Skeletal muscle satellite cell (primary cell): ENCODE results near the gene ZNF346. TPM values are rescaled to one million over a fixed set of nuclear protein-coding genes. Genes with fewer than 3 reads are reported as not detected.
A peak's percentile ranks its signal among the peaks of the same experiment; 100 is the strongest.
"Not testable (repeated sequence)": the region's sequence is repeated elsewhere in the genome, so short reads cannot be mapped to it uniquely, and the experiment has no call there.

Source experiments
- H3K27me3 ChIP-seq: 2 replicates; pipeline ENCODE4 v1.7.0; 2013; ENCODE audit warnings: low read length; ENCODE audit not compliant: control insufficient read depth, insufficient read depth
- H3K36me3 ChIP-seq: 2 replicates; pipeline ENCODE4 v1.7.0; 2013; ENCODE audit warnings: mild to moderate bottlenecking, control low read depth, low read length; ENCODE audit not compliant: insufficient read depth
- H3K4me1 ChIP-seq: 2 replicates; pipeline ENCODE4 v1.7.0; 2013; ENCODE audit warnings: low read length; ENCODE audit not compliant: control insufficient read depth, insufficient read depth
- H3K4me2 ChIP-seq: 2 replicates; pipeline ENCODE4 v1.7.0; 2013; ENCODE audit warnings: mild to moderate bottlenecking, low read length
- H3K4me3 ChIP-seq: 2 replicates; pipeline ENCODE4 v1.7.0; 2013; ENCODE audit warnings: low read length
- H3K9ac ChIP-seq: 2 replicates; pipeline ENCODE4 v1.7.0; 2013; ENCODE audit warnings: mild to moderate bottlenecking, low read depth, low read length, moderate library complexity
- H3K9me3 ChIP-seq: replicated peaks from 2 replicates; pipeline ENCODE4 v1.7.0; 2013; ENCODE audit warnings: mild to moderate bottlenecking, control low read depth, low read length
- total RNA-seq: library from RNA; depleted of rRNA; stranded (reverse); fragments of >200 nt; gene quantifications from 2 replicates; pipeline ENCODE4 v1.2.3, GENCODE V29; 2012; rRNA removed

The ZNF346 gene, protein sequence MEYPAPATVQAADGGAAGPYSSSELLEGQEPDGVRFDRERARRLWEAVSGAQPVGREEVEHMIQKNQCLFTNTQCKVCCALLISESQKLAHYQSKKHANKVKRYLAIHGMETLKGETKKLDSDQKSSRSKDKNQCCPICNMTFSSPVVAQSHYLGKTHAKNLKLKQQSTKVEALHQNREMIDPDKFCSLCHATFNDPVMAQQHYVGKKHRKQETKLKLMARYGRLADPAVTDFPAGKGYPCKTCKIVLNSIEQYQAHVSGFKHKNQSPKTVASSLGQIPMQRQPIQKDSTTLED
- 11.9 and 12.7 TPM in 2 replicates for total RNA-seq

DNA sequence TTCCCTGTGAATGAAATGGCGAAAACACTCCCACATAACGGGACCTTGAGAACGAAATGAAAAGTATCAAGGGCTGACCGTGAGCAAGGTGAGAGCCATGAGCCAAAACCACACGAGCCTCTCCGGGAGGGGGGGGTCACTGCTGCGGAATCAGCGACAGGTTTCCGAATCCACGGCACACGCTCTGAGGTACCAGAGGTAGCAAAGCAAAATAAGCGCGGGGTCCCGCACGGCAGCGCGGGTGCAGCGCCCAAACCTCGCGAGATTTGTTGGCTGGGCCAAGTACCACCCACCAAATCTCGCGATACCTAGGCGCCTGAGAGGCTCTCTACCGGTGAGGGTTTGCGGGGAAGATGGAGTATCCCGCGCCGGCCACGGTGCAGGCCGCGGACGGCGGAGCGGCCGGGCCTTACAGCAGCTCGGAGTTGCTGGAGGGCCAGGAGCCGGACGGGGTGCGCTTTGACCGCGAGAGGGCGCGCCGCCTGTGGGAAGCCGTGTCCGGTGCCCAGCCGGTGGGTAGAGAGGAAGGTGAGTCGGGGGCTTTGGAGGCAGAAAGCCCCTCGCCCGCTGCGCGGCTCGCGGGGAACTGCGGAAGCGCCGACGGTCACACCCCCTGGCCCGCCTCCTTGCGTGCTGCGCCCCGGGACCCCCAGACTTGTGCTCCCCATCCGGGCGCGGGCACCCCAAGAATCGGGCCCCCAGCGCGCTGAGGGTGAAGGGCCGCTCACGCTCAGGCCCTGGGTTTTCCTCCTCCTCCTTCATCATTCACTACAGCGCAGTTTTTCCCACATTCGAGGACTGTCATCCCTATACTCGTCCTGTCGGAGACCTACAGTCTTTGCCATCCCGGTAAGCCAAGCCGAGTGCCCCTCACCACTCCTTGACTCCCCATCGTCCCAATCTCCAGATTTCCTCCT lies at the start of gene ZNF346:
ZNF346 (plus strand) TSS at position 311 of the 917 bp plus-strand sequence; CDS start at position 354, 43 bp downstream.
- Histone ChIP-seq H3K9me3 (no peaks in the 10 kb centered on the region), H3K36me3 (no peaks in the 10 kb centered on the region), H3K4me3 (peak within 1 kb of the TSS; percentile 86), H3K27me3 (no peaks in the 10 kb centered on the region), H3K4me1 (peaks cover 9% of the 10 kb centered on the region), H3K9ac (peak within 1 kb of the TSS; percentile 96), H3K4me2 (peak within 1 kb of the TSS; percentile 91)

GRCh38 chr5:176979669-176980068 lies 42.8 kb upstream of the ZNF346 start:
- Histone ChIP-seq H3K4me3 (no peak overlapping the region), H3K36me3 (peaks cover 40% of the 10 kb centered on the region), H3K27me3 (no peaks in the 10 kb centered on the region), H3K9ac (no peak overlapping the region), H3K4me2 (no peak overlapping the region), H3K4me1 (no peaks in the 10 kb centered on the region), H3K9me3 (no peaks in the 10 kb centered on the region)

DNA sequence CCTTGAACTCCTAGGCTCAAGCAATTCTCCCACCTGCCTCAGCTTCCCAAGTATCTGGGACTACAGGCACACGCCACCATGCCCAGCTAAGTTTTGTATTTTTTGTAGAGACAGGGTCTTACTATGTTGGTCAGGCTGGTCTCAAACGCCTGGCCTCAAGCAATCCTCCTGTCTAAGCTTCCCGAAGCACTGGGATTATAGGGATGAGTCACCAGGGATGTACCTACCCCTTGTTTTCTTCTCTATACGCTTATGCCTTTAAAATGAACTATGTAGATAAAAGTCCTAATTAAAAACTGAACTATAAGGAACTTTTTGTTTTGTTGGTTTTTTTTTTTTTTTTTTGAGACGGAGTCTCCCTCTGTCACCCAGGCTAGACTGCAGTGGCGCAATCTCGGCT lies 41.7 kb upstream of the ZNF346 start:
- no peaks in the 10 kb centered on the region for H3K9me3 ChIP-seq
- no peak overlapping the region for H3K4me3 ChIP-seq
- H3K27me3 ChIP-seq = no peaks in the 10 kb centered on the region
- no peak overlapping the region for H3K9ac ChIP-seq
- H3K4me1 ChIP-seq = no peaks in the 10 kb centered on the region
- H3K4me2 ChIP-seq = no peak overlapping the region
- H3K36me3 ChIP-seq = peaks cover 32% of the 10 kb centered on the region

DNA sequence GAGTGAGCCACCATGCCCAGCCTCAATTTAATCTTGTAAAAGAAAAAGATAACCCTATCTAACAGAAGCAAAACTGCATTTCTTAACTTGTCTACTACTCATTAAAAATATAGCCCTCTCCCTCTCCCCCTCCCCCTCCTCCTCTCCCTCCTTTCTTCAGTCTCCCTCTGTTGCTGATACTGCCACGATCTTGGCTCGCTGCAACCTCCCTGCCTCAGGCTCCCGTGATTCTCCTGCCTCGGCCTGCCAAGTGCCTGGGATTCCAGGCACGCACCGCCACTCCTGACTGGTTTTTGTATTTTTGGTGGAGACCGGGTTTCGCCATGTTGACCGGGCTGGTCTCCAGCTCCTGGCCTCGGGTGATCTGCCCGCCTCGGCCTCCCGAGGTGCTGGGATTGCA lies 39.4 kb upstream of the ZNF346 start:
- H3K9me3 ChIP-seq, H3K4me1 ChIP-seq, H3K4me2 ChIP-seq, H3K27me3 ChIP-seq, H3K4me3 ChIP-seq, H3K9ac ChIP-seq: not testable (repeated sequence)
- peaks cover 32% of the 10 kb centered on the region for H3K36me3 ChIP-seq

DNA sequence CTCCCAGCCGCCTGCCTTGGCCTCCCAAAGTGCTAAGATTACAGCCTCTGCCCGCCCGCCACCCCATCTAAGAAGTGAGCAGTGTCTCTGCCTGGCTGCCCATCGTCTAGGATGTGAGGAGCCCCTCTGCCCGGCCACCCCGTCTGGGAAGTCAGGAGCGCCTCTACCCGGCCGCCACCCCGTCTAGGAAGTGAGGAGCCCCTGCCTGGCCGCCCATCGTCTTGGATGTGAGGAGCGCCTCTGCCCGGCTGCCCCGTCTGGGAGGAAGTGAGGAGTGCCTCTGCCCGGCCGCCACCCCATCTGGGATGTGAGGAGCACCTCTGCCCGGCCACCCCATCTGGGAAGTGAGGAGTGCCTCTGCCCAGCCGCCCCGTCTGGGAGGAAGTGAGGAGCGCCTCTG lies 38.9 kb upstream of the ZNF346 start:
- H3K36me3 ChIP-seq = peaks cover 32% of the 10 kb centered on the region
- not testable (repeated sequence) for H3K9me3 ChIP-seq, H3K4me2 ChIP-seq, H3K4me3 ChIP-seq, H3K9ac ChIP-seq, H3K27me3 ChIP-seq, H3K4me1 ChIP-seq

GRCh38 chr5:176984176-176984575 lies 38.3 kb upstream of the ZNF346 start:
- H3K9me3 ChIP-seq, H3K27me3 ChIP-seq, H3K4me3 ChIP-seq, H3K9ac ChIP-seq, H3K4me2 ChIP-seq, H3K4me1 ChIP-seq: not testable (repeated sequence)
- H3K36me3 ChIP-seq = peaks cover 28% of the 10 kb centered on the region

DNA sequence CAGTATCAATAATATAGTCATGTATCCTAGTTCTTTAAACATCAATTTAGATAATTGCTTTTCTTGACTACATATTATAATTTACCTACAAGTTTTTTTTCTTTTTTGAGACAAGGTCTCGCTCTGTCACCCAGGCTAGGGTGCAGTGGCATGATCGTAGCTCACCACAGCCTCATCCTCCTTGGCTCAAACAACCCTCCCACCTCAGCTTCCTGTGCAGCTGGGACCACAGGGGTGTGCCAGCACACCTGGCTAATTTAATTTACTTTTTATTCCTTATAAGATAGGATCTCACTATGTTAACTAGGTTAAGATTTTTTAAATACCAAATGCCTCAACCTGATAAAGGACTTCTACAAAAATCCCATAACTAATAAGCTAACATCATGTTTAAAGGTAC lies 37.0 kb upstream of the ZNF346 start:
- no peak overlapping the region for H3K4me3 ChIP-seq
- H3K36me3 ChIP-seq = peaks cover 19% of the 10 kb centered on the region
- H3K4me1 ChIP-seq = no peaks in the 10 kb centered on the region
- H3K9ac ChIP-seq = no peak overlapping the region
- H3K4me2 ChIP-seq = no peak overlapping the region
- H3K9me3 ChIP-seq = no peaks in the 10 kb centered on the region
- H3K27me3 ChIP-seq = no peaks in the 10 kb centered on the region

GRCh38 chr5:176986280-176986679 lies 36.2 kb upstream of the ZNF346 start:
- Histone ChIP-seq H3K27me3 (no peaks in the 10 kb centered on the region), H3K9ac (no peak overlapping the region), H3K36me3 (peaks cover 12% of the 10 kb centered on the region), H3K4me3 (no peak overlapping the region), H3K4me1 (no peaks in the 10 kb centered on the region), H3K4me2 (no peak overlapping the region), H3K9me3 (no peaks in the 10 kb centered on the region)

GRCh38 chr5:176987583-176987982 lies 34.9 kb upstream of the ZNF346 start:
- H3K9me3 ChIP-seq = no peaks in the 10 kb centered on the region
- no peak overlapping the region for H3K4me2 ChIP-seq
- H3K4me3 ChIP-seq = no peak overlapping the region
- no peak overlapping the region for H3K9ac ChIP-seq
- H3K4me1 ChIP-seq = no peaks in the 10 kb centered on the region
- no peaks in the 10 kb centered on the region for H3K36me3 ChIP-seq
- H3K27me3 ChIP-seq = no peaks in the 10 kb centered on the region

GRCh38 chr5:176993081-176993480 lies 29.4 kb upstream of the ZNF346 start:
- H3K4me3 ChIP-seq, H3K9ac ChIP-seq, H3K4me2 ChIP-seq, H3K27me3 ChIP-seq, H3K9me3 ChIP-seq, H3K36me3 ChIP-seq: not testable (repeated sequence)
- peaks cover 31% of the 10 kb centered on the region for H3K4me1 ChIP-seq

DNA sequence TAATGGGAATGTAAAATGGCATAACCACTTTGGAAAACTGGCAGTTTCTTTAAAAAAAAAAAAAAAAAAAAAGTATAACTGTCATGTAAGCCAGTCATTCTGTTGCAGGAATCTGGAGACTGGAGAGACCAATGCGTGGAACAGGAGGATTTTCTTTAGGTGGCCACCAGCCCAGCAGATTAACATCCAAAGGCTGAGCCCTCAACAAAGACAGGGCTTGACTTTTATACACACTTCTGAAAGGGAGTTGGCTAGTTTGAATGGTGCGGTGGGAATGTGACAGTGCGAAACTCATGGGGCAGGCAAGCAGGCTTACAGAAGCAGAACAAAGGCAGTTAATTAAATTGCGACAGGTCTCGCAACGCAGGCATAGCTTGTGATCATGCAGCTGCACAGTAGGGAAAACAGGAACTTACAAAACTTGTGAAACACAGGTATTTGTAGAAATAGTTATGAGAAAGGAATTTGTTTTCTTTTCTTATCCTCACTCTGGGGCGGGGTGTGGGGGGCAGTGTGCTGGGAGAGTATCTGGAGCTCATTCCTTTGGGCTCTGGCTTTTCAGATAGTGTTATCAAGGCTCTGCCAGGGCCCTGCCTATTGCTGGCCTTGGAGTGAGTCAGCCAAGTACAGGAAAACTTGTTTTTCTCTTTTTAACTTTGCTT lies 27.9 kb upstream of the ZNF346 start:
- Histone ChIP-seq H3K4me2 (peak overlapping the region; percentile 13), H3K9me3 (no peaks in the 10 kb centered on the region), H3K4me3 (no peak overlapping the region), H3K4me1 (peaks cover 31% of the 10 kb centered on the region), H3K9ac (no peak overlapping the region), H3K36me3 (no peaks in the 10 kb centered on the region), H3K27me3 (no peaks in the 10 kb centered on the region)
